ENCODE data around the gene EIF5. TPM values are rescaled to one million over a fixed set of nuclear protein-coding genes. Genes with fewer than 3 reads are reported as not detected.

EIF5 gene
- total RNA-seq, 1 experiment from 2014 or later = 238 TPM

DNA sequence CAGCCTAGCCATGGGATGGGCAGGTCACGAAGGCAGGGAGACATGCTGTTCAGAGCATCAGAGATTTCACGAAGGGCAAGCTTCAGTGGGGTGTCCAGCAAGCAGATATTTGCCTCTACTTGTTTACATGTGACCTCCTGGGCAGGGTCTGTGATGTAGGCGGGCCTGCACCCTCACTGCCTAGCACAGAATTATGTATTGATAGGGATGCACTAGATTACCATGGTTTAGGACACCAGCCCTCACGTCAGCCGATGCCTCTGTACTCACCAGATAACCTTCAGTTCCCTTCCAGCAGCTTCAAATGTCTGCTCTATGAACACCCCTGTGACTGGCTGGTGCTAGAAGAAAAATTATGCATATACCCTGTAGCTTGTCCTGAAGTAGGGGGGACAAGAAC, 5.1 kb upstream of the EIF5 start:
- Histone ChIP-seq H3K4me2 (ENCODE audit: low read length) (no peak overlapping the region), H3K27me3 (ENCODE audit: insufficient read depth, low read length) (peaks cover 12% of the 10 kb centered on the region; the same call in 1 of the 2 replicates), H3K9me3 (ENCODE audit: control insufficient read depth in 1 of 2, insufficient read depth in 1 of 2, low read depth in 1 of 2, low read length in 2 of 2) (no peaks in the 10 kb centered on the region), H3K27ac (ENCODE audit: low read depth, low read length) (no peak overlapping the region), H3K79me2 (ENCODE audit: insufficient read depth, low read length) (peaks cover 10% of the 10 kb centered on the region), H3K4me3 (replicated peaks in 1 of 2; ENCODE audit: low read depth in 1 of 2, low read length in 2 of 2) (no peak overlapping the region), H3K36me3 (ENCODE audit: control insufficient read depth in 1 of 2, insufficient read depth in 2 of 2, low read length in 2 of 2) (no peaks in the 10 kb centered on the region), H3K4me1 (ENCODE audit: control insufficient read depth in 1 of 2, insufficient read depth in 2 of 2, low read length in 2 of 2) (peaks cover 6 to 8% of the 10 kb centered on the region in 2 experiments; a peak in 3 of 4 replicates), H3K9me2 (ENCODE audit: insufficient read depth) (no peaks in the 10 kb centered on the region), H4K20me1 (ENCODE audit: insufficient read depth) (no peaks in the 10 kb centered on the region), H2AFZ (ENCODE audit: low read depth, low read length, poor library complexity, severe bottlenecking) (no peak overlapping the region), H3K9ac (ENCODE audit: low read length) (no peak overlapping the region)
- intact Hi-C loops (cut with micrococcal nuclease) = no loop called here
- ATAC-seq = no peak
- ChIA-PET RAD21 (ENCODE audit: low non-redundant PET in 1 of 2, low total read pairs in 2 of 2, uncharacterized antibody in 2 of 2, unreplicated experiment in 2 of 2) (no interaction called here), POLR2A (no interaction called here), CTCF (no interaction called here)
- DNase-seq (ENCODE audit: low read depth, low spot score) = no peak
- no TSS peak for BruUV-seq (replicated peaks)
- TF ChIP-seq ZFX (IDR thresholded peaks at IDR 0.05) (no peak), SIN3A (IDR thresholded peaks at IDR 0.05; ENCODE audit: low read depth) (no peak), POLR2A (IDR thresholded peaks at IDR 0.05; ENCODE audit: borderline replicate concordance, extremely low read depth, insufficient read depth, insufficient read length) (no peak), TCF7L2 (IDR thresholded peaks at IDR 0.05; ENCODE audit: borderline replicate concordance, extremely low read depth, insufficient read depth, insufficient read length) (no peak), ZNF274 (IDR thresholded peaks at IDR 0.05; ENCODE audit: low read depth, low read length) (no peak), SRF (IDR thresholded peaks at IDR 0.05; ENCODE audit: low read depth) (no peak), JUND (IDR thresholded peaks at IDR 0.05) (no peak), EZH2phosphoT487 (IDR thresholded peaks at IDR 0.05; ENCODE audit: borderline replicate concordance) (no peak), FOSL1 (IDR thresholded peaks at IDR 0.05; ENCODE audit: low read depth) (no peak), RAD21 (IDR thresholded peaks at IDR 0.05; ENCODE audit: low read depth) (no peak), ELF1 (IDR thresholded peaks at IDR 0.05; ENCODE audit: borderline replicate concordance, low read depth) (no peak)
- TF ChIP-seq, protein P1, sequence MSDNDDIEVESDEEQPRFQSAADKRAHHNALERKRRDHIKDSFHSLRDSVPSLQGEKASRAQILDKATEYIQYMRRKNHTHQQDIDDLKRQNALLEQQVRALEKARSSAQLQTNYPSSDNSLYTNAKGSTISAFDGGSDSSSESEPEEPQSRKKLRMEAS (IDR thresholded peaks at IDR 0.05) = no peak
- TF ChIP-seq, protein P2, sequence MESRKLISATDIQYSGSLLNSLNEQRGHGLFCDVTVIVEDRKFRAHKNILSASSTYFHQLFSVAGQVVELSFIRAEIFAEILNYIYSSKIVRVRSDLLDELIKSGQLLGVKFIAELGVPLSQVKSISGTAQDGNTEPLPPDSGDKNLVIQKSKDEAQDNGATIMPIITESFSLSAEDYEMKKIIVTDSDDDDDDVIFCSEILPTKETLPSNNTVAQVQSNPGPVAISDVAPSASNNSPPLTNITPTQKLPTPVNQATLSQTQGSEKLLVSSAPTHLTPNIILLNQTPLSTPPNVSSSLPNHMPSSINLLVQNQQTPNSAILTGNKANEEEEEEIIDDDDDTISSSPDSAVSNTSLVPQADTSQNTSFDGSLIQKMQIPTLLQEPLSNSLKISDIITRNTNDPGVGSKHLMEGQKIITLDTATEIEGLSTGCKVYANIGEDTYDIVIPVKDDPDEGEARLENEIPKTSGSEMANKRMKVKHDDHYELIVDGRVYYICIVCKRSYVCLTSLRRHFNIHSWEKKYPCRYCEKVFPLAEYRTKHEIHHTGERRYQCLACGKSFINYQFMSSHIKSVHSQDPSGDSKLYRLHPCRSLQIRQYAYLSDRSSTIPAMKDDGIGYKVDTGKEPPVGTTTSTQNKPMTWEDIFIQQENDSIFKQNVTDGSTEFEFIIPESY (IDR thresholded peaks at IDR 0.05; ENCODE audit: extremely low read depth, insufficient replicate concordance, low read length) = no peak
- TF ChIP-seq, protein P3, sequence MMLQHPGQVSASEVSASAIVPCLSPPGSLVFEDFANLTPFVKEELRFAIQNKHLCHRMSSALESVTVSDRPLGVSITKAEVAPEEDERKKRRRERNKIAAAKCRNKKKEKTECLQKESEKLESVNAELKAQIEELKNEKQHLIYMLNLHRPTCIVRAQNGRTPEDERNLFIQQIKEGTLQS (IDR thresholded peaks at IDR 0.05) = no peak
- TF ChIP-seq, protein P4, sequence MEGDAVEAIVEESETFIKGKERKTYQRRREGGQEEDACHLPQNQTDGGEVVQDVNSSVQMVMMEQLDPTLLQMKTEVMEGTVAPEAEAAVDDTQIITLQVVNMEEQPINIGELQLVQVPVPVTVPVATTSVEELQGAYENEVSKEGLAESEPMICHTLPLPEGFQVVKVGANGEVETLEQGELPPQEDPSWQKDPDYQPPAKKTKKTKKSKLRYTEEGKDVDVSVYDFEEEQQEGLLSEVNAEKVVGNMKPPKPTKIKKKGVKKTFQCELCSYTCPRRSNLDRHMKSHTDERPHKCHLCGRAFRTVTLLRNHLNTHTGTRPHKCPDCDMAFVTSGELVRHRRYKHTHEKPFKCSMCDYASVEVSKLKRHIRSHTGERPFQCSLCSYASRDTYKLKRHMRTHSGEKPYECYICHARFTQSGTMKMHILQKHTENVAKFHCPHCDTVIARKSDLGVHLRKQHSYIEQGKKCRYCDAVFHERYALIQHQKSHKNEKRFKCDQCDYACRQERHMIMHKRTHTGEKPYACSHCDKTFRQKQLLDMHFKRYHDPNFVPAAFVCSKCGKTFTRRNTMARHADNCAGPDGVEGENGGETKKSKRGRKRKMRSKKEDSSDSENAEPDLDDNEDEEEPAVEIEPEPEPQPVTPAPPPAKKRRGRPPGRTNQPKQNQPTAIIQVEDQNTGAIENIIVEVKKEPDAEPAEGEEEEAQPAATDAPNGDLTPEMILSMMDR (IDR thresholded peaks at IDR 0.05 in 2 of 3, conservative IDR thresholded peaks at IDR 0.05 in 1 of 3; ENCODE audit: borderline replicate concordance in 1 of 3, insufficient read depth in 1 of 3, low read depth in 2 of 3, low read length in 2 of 3) = no peak

Measured in HCT116 (cell line).